Measurements from ENCODE around the gene PRKCH.

DNA sequence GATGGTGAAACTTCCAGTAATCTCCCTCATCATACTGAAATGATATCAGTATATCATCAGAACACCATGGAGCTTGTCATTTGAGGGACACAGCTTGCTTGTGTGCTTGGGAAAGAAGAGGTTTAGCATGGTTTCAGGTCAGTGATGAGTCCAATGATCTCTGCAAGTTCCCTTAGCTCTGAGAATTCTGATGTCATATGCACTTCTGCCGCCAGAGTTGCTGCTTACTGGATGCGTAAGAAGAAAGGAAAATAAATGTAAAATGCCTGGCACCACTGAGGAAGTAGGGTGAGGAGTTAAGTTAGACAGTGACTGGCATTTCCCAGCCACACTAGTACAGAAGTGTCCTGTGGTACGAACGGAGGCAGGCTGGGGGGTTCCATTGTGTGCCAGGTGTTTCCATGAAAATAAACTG lies 22.6 kb downstream of the PRKCH start:
- no peak for TF ChIP-seq CTCF (IDR thresholded peaks at IDR 0.05; ENCODE audit: insufficient read depth, low read length)
- no peak for TF ChIP-seq REST (IDR thresholded peaks at IDR 0.05; ENCODE audit: insufficient replicate concordance, low read depth)
